ENCODE data around the gene ITGA7. TPM values are rescaled to one million over a fixed set of nuclear protein-coding genes. Genes with fewer than 3 reads are reported as not detected.

Gene ITGA7
- total RNA-seq, 4 donors from 2014 or later, result 118 to 192 (median 146) TPM

GRCh38 chr12:55698241-55698955 is 9.3 kb downstream of the ITGA7 start:
- no peak for DNase-seq (ENCODE audit: low spot score in 2 of 2)
- Histone ChIP-seq H3K27ac (peak overlapping the region in 2 of 4 donors; percentile 2 to 28), H3K9me3 (no peaks in the 10 kb centered on the region), H3K27me3 (no peaks in the 10 kb centered on the region), H3K36me3 (peaks cover 0 to 76% (median 0%) of the 10 kb centered on the region in 3 donors), H3K4me3 (no peak overlapping the region), H3K4me1 (peaks cover 0 to 33% (median 3%) of the 10 kb centered on the region in 4 donors)
- 88 to 89% methylated on average over 9 to 12 of the region's 16 CpGs for WGBS, 2 donors
- TF ChIP-seq POLR2A (IDR thresholded peaks at IDR 0.05) (no peak), EP300 (IDR thresholded peaks at IDR 0.05) (no peak), CTCF (IDR thresholded peaks at IDR 0.05) (no peak)

GRCh38 chr12:55697686-55698085 is 10.0 kb downstream of the ITGA7 start:
- H3K4me3 ChIP-seq, result no peak overlapping the region
- no peaks in the 10 kb centered on the region for H3K9me3 ChIP-seq
- H3K36me3 ChIP-seq, result peaks cover 0 to 83% (median 0%) of the 10 kb centered on the region in 3 donors
- DNase-seq (ENCODE audit: low spot score in 2 of 2), result no peak
- WGBS, 2 donors, result 86 to 94% methylated on average over 7 of the region's 7 CpGs
- TF ChIP-seq EP300 (IDR thresholded peaks at IDR 0.05) (no peak), CTCF (IDR thresholded peaks at IDR 0.05) (no peak), POLR2A (IDR thresholded peaks at IDR 0.05) (no peak)
- no peak overlapping the region for H3K27ac ChIP-seq
- peaks cover 0 to 26% (median 0%) of the 10 kb centered on the region in 4 donors for H3K4me1 ChIP-seq
- no peaks in the 10 kb centered on the region for H3K27me3 ChIP-seq

- no peaks in the 10 kb centered on the region for H3K27me3 ChIP-seq
- no peak overlapping the region for H3K27ac ChIP-seq
- no peak overlapping the region for H3K4me3 ChIP-seq
- 81 to 83% methylated on average over 19 of the region's 19 CpGs for WGBS, 2 donors
- TF ChIP-seq EP300 (IDR thresholded peaks at IDR 0.05) (no peak), POLR2A (IDR thresholded peaks at IDR 0.05) (no peak), CTCF (IDR thresholded peaks at IDR 0.05) (no peak)
- peaks cover 0 to 22% (median 0%) of the 10 kb centered on the region in 4 donors for H3K4me1 ChIP-seq
- no peak for DNase-seq (ENCODE audit: low spot score in 2 of 2)
- no peaks in the 10 kb centered on the region for H3K9me3 ChIP-seq
- H3K36me3 ChIP-seq, result peaks cover 0 to 91% (median 0%) of the 10 kb centered on the region in 3 donors
These were observed 10.8 kb downstream of the ITGA7 start for GRCh38 chr12:55696796-55697462.

GRCh38 chr12:55696141-55696540 is 11.6 kb downstream of the ITGA7 start:
- Histone ChIP-seq H3K4me3 (no peak overlapping the region), H3K27ac (no peak overlapping the region), H3K9me3 (no peaks in the 10 kb centered on the region), H3K36me3 (peaks cover 0 to 99% (median 0%) of the 10 kb centered on the region in 3 donors), H3K27me3 (no peaks in the 10 kb centered on the region), H3K4me1 (peaks cover 0 to 21% (median 0%) of the 10 kb centered on the region in 4 donors)
- 80 to 84% methylated on average over 6 of the region's 6 CpGs for WGBS, 2 donors
- no peak for DNase-seq (ENCODE audit: low spot score in 2 of 2)
- no peak for TF ChIP-seq EP300 (IDR thresholded peaks at IDR 0.05)
- no peak for TF ChIP-seq CTCF (IDR thresholded peaks at IDR 0.05)
- TF ChIP-seq POLR2A (IDR thresholded peaks at IDR 0.05), result no peak

GRCh38 chr12:55695349-55695748 is 12.4 kb downstream of the ITGA7 start:
- TF ChIP-seq EP300 (IDR thresholded peaks at IDR 0.05), result no peak
- no peak for TF ChIP-seq CTCF (IDR thresholded peaks at IDR 0.05)
- TF ChIP-seq POLR2A (IDR thresholded peaks at IDR 0.05), result no peak
- WGBS, 2 donors, result 58 to 59% methylated on average over 7 of the region's 7 CpGs
- Histone ChIP-seq H3K36me3 (peaks cover 0 to 94% (median 0%) of the 10 kb centered on the region in 3 donors), H3K27me3 (no peaks in the 10 kb centered on the region), H3K4me1 (peaks cover 0 to 13% (median 0%) of the 10 kb centered on the region in 4 donors), H3K27ac (peak overlapping the region in 1 of 4 donors; percentile 33), H3K4me3 (no peak overlapping the region), H3K9me3 (no peaks in the 10 kb centered on the region)
- DNase-seq (ENCODE audit: low spot score in 2 of 2), result no peak

All from tibial nerve (tissue), 4 donors.